NB4 (cell line): ENCODE data around the gene DAG1.

Experiments
- CTCF ChIP-seq: IDR thresholded peaks from one replicate; pipeline ENCODE4 v1.5.1; 2012; ENCODE audit warnings: low read depth, low read length
- MYC ChIP-seq: IDR thresholded peaks from 2 replicates; pipeline ENCODE4 v1.6.1; 2011; ENCODE audit warnings: low read depth, low read length
- POLR2A ChIP-seq: IDR thresholded peaks from 2 replicates; pipeline ENCODE4 v1.6.1; 2011; ENCODE audit warnings: mild to moderate bottlenecking; ENCODE audit not compliant: insufficient read length; ENCODE audit errors: extremely low read depth
- TF ChIP-seq, protein P1 (sequence below): IDR thresholded peaks from 2 replicates; pipeline ENCODE4 v1.6.1; 2011; ENCODE audit warnings: low read depth, low read length

- TF ChIP-seq POLR2A (no peak), CTCF (no peak), MYC (no peak)
- TF ChIP-seq, protein P1, sequence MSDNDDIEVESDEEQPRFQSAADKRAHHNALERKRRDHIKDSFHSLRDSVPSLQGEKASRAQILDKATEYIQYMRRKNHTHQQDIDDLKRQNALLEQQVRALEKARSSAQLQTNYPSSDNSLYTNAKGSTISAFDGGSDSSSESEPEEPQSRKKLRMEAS: no peak
Observed at GRCh38 chr3:49519916-49520385, 49.9 kb downstream of the DAG1 start.
